K562 (cell line): ENCODE measurements around the gene SAXO1. TPM values are rescaled to one million over a fixed set of nuclear protein-coding genes. Genes with fewer than 3 reads are reported as not detected.

Source experiments
- ATAC-seq: fragments of 200-7000 bp; cut with Tn5 transposase; 3 replicates; pipeline ENCODE4 v1.9.1; 2020; ENCODE audit warnings: moderate library complexity
- BruUV-seq: library from RNA; stranded (reverse); fragments of 400-500 nt; replicated peaks from 2 replicates; lab custom pipeline; 2021; lab: Mats Ljungman, UMichigan
- CTCF ChIA-PET: fragments of 300-600 bp; formaldehyde crosslinking; extraction: SDS; loops from one replicate; lab custom pipeline; 2021; ENCODE audit warnings: low intra/inter-chr PET ratio; lab: Yijun Ruan, JAX
- POLR2A ChIA-PET: fragments of 300-600, 350-650 bp; sonication (Branson Sonifier 250); formaldehyde crosslinking; extraction: SDS; loops from one replicate; lab custom pipeline; 2021; ENCODE audit warnings: antibody characterized with exemption, inconsistent platforms; lab: Yijun Ruan, JAX
- DNase-seq, 4 experiments: peaks; one replicate each; pipeline versions ENCODE4 v3.0.0 to v3.0.0-alpha.2; 2011 to 2018; ENCODE audit warnings: low spot score in 3 of 4, mixed read lengths in 3 of 4; ENCODE audit errors: extremely low read depth in 1 of 4
- FAIRE-seq: peaks from 2 replicates; lab custom pipeline; 2011; peaks lifted over from hg19 to GRCh38; lab: Jason Lieb, UNC
- H2AFZ ChIP-seq: 2 replicates; pipeline ENCODE4 v1.6.0; 2011; ENCODE audit warnings: low read depth, low read length, control low read depth, inconsistent platforms
- H3K27ac ChIP-seq: fragments of 200-600 bp; 3 replicates; pipeline ENCODE4 v1.8.0; 2011; ENCODE audit warnings: low read depth, mild to moderate bottlenecking, control low read depth, inconsistent platforms, low read length, moderate library complexity, mixed read lengths; ENCODE audit errors: extremely low read depth
- H3K27me3 ChIP-seq, 2 experiments: fragments of 300-600 bp in 1 of 2; 2 replicates in 1 of 2; 3 replicates in 1 of 2; pipeline versions ENCODE4 v1.6.0 to v1.8.0; 2011; ENCODE audit warnings: inconsistent platforms in 2 of 2, low read length in 2 of 2, mild to moderate bottlenecking in 1 of 2, mixed read lengths in 1 of 2, moderate library complexity in 1 of 2; ENCODE audit not compliant: control insufficient read depth in 2 of 2, insufficient read depth in 2 of 2
- H3K36me3 ChIP-seq: fragments of 300-600 bp; 3 replicates; pipeline ENCODE4 v1.8.0; 2011; ENCODE audit warnings: mild to moderate bottlenecking, low read length, inconsistent platforms; ENCODE audit not compliant: control insufficient read depth, insufficient read depth
- H3K4me1 ChIP-seq, 2 experiments: fragments of 200-600 bp in 1 of 2; replicated peaks in 1 of 2; 2 replicates in 1 of 2; 3 replicates in 1 of 2; pipeline versions ENCODE4 v1.5.1 to v1.8.0; 2011; ENCODE audit warnings: inconsistent platforms in 2 of 2, low read length in 2 of 2, mild to moderate bottlenecking in 1 of 2, mixed read lengths in 1 of 2, moderate library complexity in 1 of 2; ENCODE audit not compliant: control insufficient read depth in 2 of 2, insufficient read depth in 2 of 2
- H3K4me2 ChIP-seq: 2 replicates; pipeline ENCODE4 v1.6.1; 2011; ENCODE audit warnings: low read length, control low read depth, inconsistent platforms, mixed read lengths; ENCODE audit not compliant: insufficient read depth
- H3K4me3 ChIP-seq: fragments of 200-600 bp; sonication (generic), shearing (Covaris generic); 2 replicates; pipeline ENCODE4 v1.5.1; 2016; ENCODE audit warnings: control low read depth, inconsistent platforms
- H3K79me2 ChIP-seq: fragments of 200-600 bp; 3 replicates; pipeline ENCODE4 v1.8.0; 2011; ENCODE audit warnings: low read length, inconsistent platforms; ENCODE audit not compliant: control insufficient read depth, insufficient read depth
- H3K9ac ChIP-seq, 2 experiments: 2 replicates each; pipeline versions ENCODE4 v1.6.0 to v1.6.1; 2011; ENCODE audit warnings: low read depth in 2 of 2, low read length in 2 of 2, control low read depth in 1 of 2, inconsistent platforms in 1 of 2, mild to moderate bottlenecking in 1 of 2, mixed read lengths in 1 of 2; ENCODE audit not compliant: insufficient read depth in 1 of 2
- H3K9me1 ChIP-seq: one replicate; pipeline ENCODE4 v1.6.0; 2011; ENCODE audit warnings: inconsistent platforms, mild to moderate bottlenecking, low read length, moderate library complexity; ENCODE audit not compliant: control insufficient read depth, insufficient read depth
- H3K9me3 ChIP-seq: replicated peaks from 2 replicates; pipeline ENCODE4 v1.5.1; 2011; ENCODE audit warnings: low read depth, low read length, inconsistent platforms; ENCODE audit not compliant: control insufficient read depth, insufficient read depth
- H4K20me1 ChIP-seq: replicated peaks from 2 replicates; pipeline ENCODE4 v1.6.1; 2011; ENCODE audit warnings: low read length, inconsistent platforms, mixed read lengths; ENCODE audit not compliant: control insufficient read depth, insufficient read depth
- ARHGAP35 ChIP-seq: fragments of 450-650 bp; IDR thresholded peaks from 2 replicates; pipeline ENCODE4 v1.6.1; 2018; ENCODE audit not compliant: partially characterized antibody
- ARID4B ChIP-seq: sonication (generic); formaldehyde crosslinking; IDR thresholded peaks from 2 replicates; pipeline ENCODE4 v1.8.0; 2022; ENCODE audit warnings: mild to moderate bottlenecking, missing genetic modification reagents
- BRCA1 ChIP-seq, 2 experiments: fragments of 450-650 bp in 1 of 2; sonication (generic) in 1 of 2; formaldehyde crosslinking in 1 of 2; IDR thresholded peaks; 2 replicates each; pipeline versions ENCODE4 v1.5.0 to v1.6.1; 2017 to 2020; ENCODE audit warnings: mild to moderate bottlenecking in 1 of 2, missing genetic modification reagents in 1 of 2
- DPF2 ChIP-seq: fragments of 450-650 bp; IDR thresholded peaks from 2 replicates; pipeline ENCODE4 v1.6.1; 2016
- L3MBTL2 ChIP-seq: fragments of 450-650 bp; IDR thresholded peaks from 2 replicates; pipeline ENCODE4 v1.6.1; 2016; ENCODE audit warnings: mild to moderate bottlenecking, moderate library complexity
- MLX ChIP-seq, 2 experiments: fragments of 450-650 bp in 1 of 2; sonication (generic) in 1 of 2; formaldehyde crosslinking; conservative IDR thresholded peaks; 2 replicates each; pipeline versions ENCODE4 v1.4.0 to v1.8.1; 2020 to 2022; ENCODE audit warnings: mild to moderate bottlenecking in 1 of 2, missing genetic modification reagents in 1 of 2
- POU5F1 ChIP-seq: fragments of 150-350 bp; IDR thresholded peaks from 2 replicates; pipeline ENCODE4 v1.6.1; 2014; ENCODE audit warnings: borderline replicate concordance, low read length, low read depth, mild to moderate bottlenecking; ENCODE audit not compliant: partially characterized antibody
- RUNX1 ChIP-seq: sonication (generic); IDR thresholded peaks from 2 replicates; pipeline ENCODE4 v1.6.1; 2016; ENCODE audit warnings: antibody characterized with exemption, low read depth
- THRAP3 ChIP-seq: fragments of 450-650 bp; IDR thresholded peaks from 2 replicates; pipeline ENCODE4 v1.6.1; 2016; ENCODE audit warnings: mild to moderate bottlenecking, inconsistent platforms, borderline replicate concordance
- TRIM24 ChIP-seq, 2 experiments: fragments of 450-650 bp; IDR thresholded peaks; 2 replicates each; pipeline ENCODE4 v1.6.1; 2016
- XRCC4 ChIP-seq: IDR thresholded peaks from one replicate; pipeline ENCODE4 v1.6.1; 2011; ENCODE audit not compliant: insufficient read depth, insufficient read length; ENCODE audit errors: extremely low read depth
- ZFP30 ChIP-seq: fragments of 250-450 bp; sonication (Bioruptor Pico); IDR thresholded peaks from 2 replicates; pipeline ENCODE4 v1.8.0; 2022; ENCODE audit warnings: moderate library complexity, mild to moderate bottlenecking, inconsistent platforms, borderline replicate concordance
- ZKSCAN1 ChIP-seq: fragments of 150-350 bp; IDR thresholded peaks from 2 replicates; pipeline ENCODE4 v1.6.1; 2016; ENCODE audit warnings: low read depth, low read length
- WGBS: fragments of 100-300 bp; shearing (Covaris generic); methylation state at CpG from one replicate; pipeline ENCODE4 v1.1.6; 2016; ENCODE audit warnings: low coverage, mixed read lengths; ENCODE audit not compliant: insufficient coverage; ENCODE audit errors: missing lambda C conversion rate; 5-methylcytosine and 5-hydroxymethylcytosine counted together
- in situ Hi-C: fragments of 300-500 bp; cut with MboI; formaldehyde crosslinking; loops from 4 replicates; pipeline ENCODE4 v1.15.0; 2018; ENCODE audit warnings: inconsistent platforms, mixed read lengths
- intact Hi-C: fragments of 100-400 bp; cut with micrococcal nuclease; formaldehyde crosslinking; loops from 2 replicates; pipeline ENCODE4 v1.14.2; 2022
- polyA plus RNA-seq, 8 experiments: library from polyadenylated mRNA; depleted of rRNA in 4 of 8; stranded (reverse) in 5 of 8; unstranded in 3 of 8; fragments of >200 nt; fragmentation: Nextera tagmentation in 2 of 8; fragmentation: Illumina TruSeq in 1 of 8; extraction: Ambion mirVana in 2 of 8; extraction: Trizol in 1 of 8; gene quantifications; 2 replicates each; pipeline versions ENCODE4 v1.2.1 to v1.2.3, GENCODE V29; 2011 to 2014; ENCODE audit warnings: inconsistent platforms in 1 of 8, missing spikeins in 1 of 8
- total RNA-seq, 7 experiments: library from RNA; depleted of rRNA in 6 of 7; stranded (reverse); fragments of >200 nt in 6 of 7; fragmentation: Illumina TruSeq in 2 of 7; extraction: Trizol in 2 of 7; gene quantifications; 2 replicates each; pipeline versions ENCODE4 v1.2.1 to v1.2.3, GENCODE V29; 2011 to 2021; ENCODE audit warnings: low replicate concordance in 1 of 7

SAXO1 gene
- total and polyA plus RNA-seq, 9 of the 15 experiments (the other 6 are each of a cell fraction or from before 2014, with no cell fraction given) = 0.04 TPM; not detected in 8

- FAIRE-seq (no peak), ATAC-seq (no peak), DNase-seq (no peak)
- H4K20me1 ChIP-seq = no peaks in the 10 kb centered on the region
- POLR2A ChIA-PET = no interaction called here
- 0% methylated on average over 1 of the region's 1 CpG for WGBS
- H3K9me3 ChIP-seq = no peaks in the 10 kb centered on the region
- no peak overlapping the region for H3K4me2 ChIP-seq
- intact Hi-C loops (no loop called here), in situ Hi-C loops (no loop called here)
- H3K4me3 ChIP-seq = no peak overlapping the region
- BruUV-seq = no TSS peak
- no peaks in the 10 kb centered on the region for H3K27me3 ChIP-seq
- CTCF ChIA-PET = no interaction called here
- no peak for TF ChIP-seq XRCC4
- TF ChIP-seq DPF2 = no peak
- no peak for TF ChIP-seq MLX (CRISPR knock-in tag; conservative IDR thresholded peaks at IDR 0.05)
- TF ChIP-seq RUNX1 = no peak
- H3K79me2 ChIP-seq = no peaks in the 10 kb centered on the region
- H3K9ac ChIP-seq = no peak overlapping the region
- H2AFZ ChIP-seq = no peak overlapping the region
- no peak overlapping the region for H3K27ac ChIP-seq
- no peaks in the 10 kb centered on the region for H3K4me1 ChIP-seq
- no peaks in the 10 kb centered on the region for H3K36me3 ChIP-seq
- no peaks in the 10 kb centered on the region for H3K9me1 ChIP-seq
Observed at GRCh38 chr9:18887546-18887945, 145.5 kb downstream of the SAXO1 start.

- CTCF ChIA-PET = no interaction called here
- DNase-seq = no peak
- no peak overlapping the region for H2AFZ ChIP-seq
Observed at GRCh38 chr9:18881758-18882157, 151.3 kb downstream of the SAXO1 start.

More at GRCh38 chr9:18881758-18882157, 151.3 kb downstream of the SAXO1 start:
- Histone ChIP-seq H3K27me3 (no peaks in the 10 kb centered on the region), H3K4me1 (no peaks in the 10 kb centered on the region), H4K20me1 (no peaks in the 10 kb centered on the region), H3K9ac (no peak overlapping the region), H3K9me3 (no peaks in the 10 kb centered on the region), H3K4me3 (no peak overlapping the region), H3K79me2 (no peaks in the 10 kb centered on the region), H3K9me1 (no peaks in the 10 kb centered on the region), H3K27ac (no peak overlapping the region), H3K36me3 (no peaks in the 10 kb centered on the region), H3K4me2 (no peak overlapping the region)
- POLR2A ChIA-PET = no interaction called here
- TF ChIP-seq ZFP30 (CRISPR knock-in tag) = no peak
- no peak for TF ChIP-seq L3MBTL2
- no peak for TF ChIP-seq ARID4B (CRISPR knock-in tag)
- no peak for TF ChIP-seq THRAP3
- no peak for TF ChIP-seq POU5F1
- no peak for TF ChIP-seq BRCA1 (IDR thresholded peaks at IDR 0.05)
- no peak for TF ChIP-seq BRCA1 (CRISPR knock-in tag; IDR thresholded peaks at IDR 0.05)
- TF ChIP-seq ZKSCAN1 = no peak
- no peak for TF ChIP-seq TRIM24 (IDR thresholded peaks at IDR 0.05)
- no peak for TF ChIP-seq ARHGAP35
- in situ Hi-C loops = no loop called here
- ATAC-seq (no peak), FAIRE-seq (no peak)
- intact Hi-C loops = no loop called here
- 5% methylated on average over 2 of the region's 2 CpGs for WGBS
- BruUV-seq = no TSS peak
